Activated CD8-positive, alpha-beta T cell treated with anti-CD3 and anti-CD28 coated beads, Interleukin-2, amount 10 ng/mL, durations not matched to agents 7 days and 5 days (primary cell): ENCODE measurements around the gene TMEM214. TPM values are rescaled to one million over a fixed set of nuclear protein-coding genes. Genes with fewer than 3 reads are reported as not detected.

Experiments used
- ATAC-seq: fragments of 150-1000 bp; cut with Tn5 transposase; one replicate; pipeline ENCODE4 v1.10.0; 2021; ENCODE audit warnings: moderate library complexity
- CTCF ChIA-PET: fragments of 350-600 bp; sonication (Branson Sonifier 250); formaldehyde crosslinking; loops from one replicate; lab custom pipeline; 2021; ENCODE audit warnings: antibody characterized with exemption; lab: Charles Lee
- POLR2A ChIA-PET: fragments of 350-600 bp; sonication (Branson Sonifier 250); formaldehyde crosslinking; loops from one replicate; lab custom pipeline; 2021; ENCODE audit warnings: antibody characterized with exemption; lab: Charles Lee
- DNase-seq: peaks from one replicate; pipeline ENCODE4 v3.0.0-alpha.2; 2020
- H3K27ac Mint-ChIP-seq: one replicate; pipeline ENCODE4 v1.8.0; 2021; ENCODE audit warnings: mild to moderate bottlenecking, mixed read lengths
- H3K27me3 Mint-ChIP-seq: one replicate; pipeline ENCODE4 v1.8.0; 2021; ENCODE audit warnings: low read depth, mixed read lengths
- H3K36me3 Mint-ChIP-seq: one replicate; pipeline ENCODE4 v1.8.0; 2021; ENCODE audit warnings: low read depth, mixed read lengths
- H3K4me1 Mint-ChIP-seq: one replicate; pipeline ENCODE4 v1.8.0; 2021; ENCODE audit warnings: low read depth, mixed read lengths
- H3K4me3 Mint-ChIP-seq: one replicate; pipeline ENCODE4 v1.8.0; 2021; ENCODE audit warnings: mild to moderate bottlenecking, mixed read lengths
- H3K9me3 Mint-ChIP-seq: one replicate; pipeline ENCODE4 v1.8.0; 2022; ENCODE audit warnings: mixed read lengths; ENCODE audit not compliant: insufficient read depth
- total RNA-seq, 2 experiments: library from RNA; stranded (reverse); gene quantifications; one replicate each; pipeline ENCODE4 v1.2.3, GENCODE V29; 2021

The TMEM214 gene
- total RNA-seq, 2 experiments from 2014 or later, result 73.7 to 75.6 TPM

DNA sequence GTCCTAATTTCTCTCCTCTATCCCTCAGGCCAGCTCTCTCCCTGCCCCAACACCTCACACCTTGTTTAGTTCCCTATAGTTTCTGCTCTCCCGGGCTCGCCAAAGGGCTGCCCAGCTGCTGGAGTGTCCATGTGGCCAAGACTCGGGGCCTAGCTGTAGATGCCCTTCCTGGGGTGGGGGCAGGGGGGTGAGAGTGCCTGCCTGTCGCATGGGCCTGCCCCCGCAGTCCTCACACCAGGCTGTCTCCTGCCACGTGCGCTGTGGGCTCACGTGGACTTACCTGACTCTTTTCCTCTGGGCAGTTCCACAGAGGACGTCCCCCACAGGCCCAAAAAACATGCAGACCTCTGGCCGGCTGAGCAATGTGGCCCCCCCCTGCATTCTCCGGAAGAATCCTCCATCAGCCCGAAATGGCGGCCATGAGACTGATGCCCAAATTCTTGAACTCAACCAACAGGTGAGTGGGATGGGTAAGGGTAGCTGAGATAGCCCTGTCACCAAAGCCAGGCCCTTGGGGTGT, 7.4 kb upstream of the TMEM214 start:
- no peaks in the 10 kb centered on the region for H3K9me3 Mint-ChIP-seq
- no peaks in the 10 kb centered on the region for H3K27me3 Mint-ChIP-seq
- no peak overlapping the region for H3K27ac Mint-ChIP-seq
- peaks cover 13% of the 10 kb centered on the region for H3K4me1 Mint-ChIP-seq
- no peak overlapping the region for H3K4me3 Mint-ChIP-seq
- ChIA-PET CTCF (no interaction called here), POLR2A (no interaction called here)
- no peaks in the 10 kb centered on the region for H3K36me3 Mint-ChIP-seq
- DNase-seq (no peak), ATAC-seq (no peak)

GRCh38 chr2:27025861-27026851, 6.6 kb upstream of the TMEM214 start:
- ChIA-PET CTCF (no interaction called here), POLR2A (no interaction called here)
- H3K9me3 Mint-ChIP-seq, result no peaks in the 10 kb centered on the region
- H3K4me3 Mint-ChIP-seq, result no peak overlapping the region
- peaks cover 18% of the 10 kb centered on the region for H3K4me1 Mint-ChIP-seq
- ATAC-seq (no peak), DNase-seq (no peak)
- H3K36me3 Mint-ChIP-seq, result peaks cover 4% of the 10 kb centered on the region
- H3K27me3 Mint-ChIP-seq, result no peaks in the 10 kb centered on the region
- no peak overlapping the region for H3K27ac Mint-ChIP-seq

DNA sequence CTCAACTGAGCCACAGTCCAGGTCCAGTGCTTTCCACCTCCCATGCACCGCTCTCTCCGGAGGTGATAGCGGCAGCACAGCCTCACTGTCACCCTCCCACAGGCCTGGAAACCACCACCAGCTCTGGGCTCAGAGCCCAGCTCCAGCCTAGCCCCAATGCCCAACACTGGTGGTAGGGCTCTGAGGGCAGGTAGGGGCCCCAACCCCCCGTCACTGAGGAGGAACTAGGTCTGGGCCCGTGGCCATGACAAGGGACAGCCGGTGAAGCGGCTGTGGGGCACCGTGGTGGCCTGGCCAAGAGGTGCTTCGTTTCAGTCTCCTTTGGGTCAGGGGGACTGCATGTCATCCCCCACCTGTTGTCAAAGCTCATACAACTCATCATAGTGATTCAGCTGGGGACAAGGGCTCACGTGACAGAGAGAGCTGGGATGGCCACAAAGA, 5.5 kb upstream of the TMEM214 start:
- no peaks in the 10 kb centered on the region for H3K9me3 Mint-ChIP-seq
- no peak overlapping the region for H3K27ac Mint-ChIP-seq
- no peaks in the 10 kb centered on the region for H3K27me3 Mint-ChIP-seq
- H3K36me3 Mint-ChIP-seq, result peaks cover 10% of the 10 kb centered on the region
- ChIA-PET POLR2A (no interaction called here), CTCF (interaction anchor here (0.6 kb wide), 1 partner anchor 1327 kb away, joined by 3 read pairs; no protein-coding TSS in a partner anchor)
- DNase-seq (no peak), ATAC-seq (no peak)
- no peak overlapping the region for H3K4me3 Mint-ChIP-seq
- peaks cover 29% of the 10 kb centered on the region for H3K4me1 Mint-ChIP-seq

GRCh38 chr2:27029051-27029450, 3.7 kb upstream of the TMEM214 start:
- H3K4me1 Mint-ChIP-seq, result peaks cover 40% of the 10 kb centered on the region
- DNase-seq (no peak), ATAC-seq (no peak)
- ChIA-PET POLR2A (no interaction called here), CTCF (no interaction called here)
- H3K27ac Mint-ChIP-seq, result no peak overlapping the region
- H3K36me3 Mint-ChIP-seq, result peaks cover 22% of the 10 kb centered on the region
- H3K9me3 Mint-ChIP-seq, result no peaks in the 10 kb centered on the region
- no peak overlapping the region for H3K4me3 Mint-ChIP-seq
- no peaks in the 10 kb centered on the region for H3K27me3 Mint-ChIP-seq

GRCh38 chr2:27033253-27033852, 588 bp downstream of the TMEM214 start:
- peak overlapping the region; percentile 91 for H3K27ac Mint-ChIP-seq
- POLR2A ChIA-PET, result interaction anchor here (0.7 to 5.2 kb wide), 4 partner anchors 10 to 49 kb away, joined by 3 to 39 read pairs (median 4); partner anchors contain the start of gene AGBL5
- peaks cover 55% of the 10 kb centered on the region for H3K36me3 Mint-ChIP-seq
- no peaks in the 10 kb centered on the region for H3K9me3 Mint-ChIP-seq
- peak overlapping the region; percentile 95 for H3K4me3 Mint-ChIP-seq
- CTCF ChIA-PET, result interaction anchor here (0.7 to 2.7 kb wide), 9 partner anchors 12 to 243 kb away, joined by 3 to 12 read pairs (median 4); partner anchors contain the start of genes AGBL5 and OST4
- no peaks in the 10 kb centered on the region for H3K27me3 Mint-ChIP-seq
- peaks cover 55% of the 10 kb centered on the region for H3K4me1 Mint-ChIP-seq
- ATAC-seq (peak; percentile 4), DNase-seq (no peak)

GRCh38 chr2:27038012-27038411, 5.2 kb downstream of the TMEM214 start:
- Mint-ChIP-seq H3K27me3 (no peaks in the 10 kb centered on the region), H3K27ac (no peak overlapping the region), H3K4me1 (peaks cover 26% of the 10 kb centered on the region), H3K36me3 (peaks cover 77% of the 10 kb centered on the region), H3K4me3 (no peak overlapping the region), H3K9me3 (no peaks in the 10 kb centered on the region)
- DNase-seq (no peak), ATAC-seq (no peak)
- CTCF ChIA-PET, result interaction anchor here (0.8 to 1.0 kb wide), 2 partner anchors 13 to 21 kb away, joined by 3 read pairs; partner anchors contain the start of gene AGBL5
- POLR2A ChIA-PET, result interaction anchor here (0.7 to 0.9 kb wide), 2 partner anchors 13 to 35 kb away, joined by 3 read pairs; partner anchors contain the start of gene AGBL5

DNA sequence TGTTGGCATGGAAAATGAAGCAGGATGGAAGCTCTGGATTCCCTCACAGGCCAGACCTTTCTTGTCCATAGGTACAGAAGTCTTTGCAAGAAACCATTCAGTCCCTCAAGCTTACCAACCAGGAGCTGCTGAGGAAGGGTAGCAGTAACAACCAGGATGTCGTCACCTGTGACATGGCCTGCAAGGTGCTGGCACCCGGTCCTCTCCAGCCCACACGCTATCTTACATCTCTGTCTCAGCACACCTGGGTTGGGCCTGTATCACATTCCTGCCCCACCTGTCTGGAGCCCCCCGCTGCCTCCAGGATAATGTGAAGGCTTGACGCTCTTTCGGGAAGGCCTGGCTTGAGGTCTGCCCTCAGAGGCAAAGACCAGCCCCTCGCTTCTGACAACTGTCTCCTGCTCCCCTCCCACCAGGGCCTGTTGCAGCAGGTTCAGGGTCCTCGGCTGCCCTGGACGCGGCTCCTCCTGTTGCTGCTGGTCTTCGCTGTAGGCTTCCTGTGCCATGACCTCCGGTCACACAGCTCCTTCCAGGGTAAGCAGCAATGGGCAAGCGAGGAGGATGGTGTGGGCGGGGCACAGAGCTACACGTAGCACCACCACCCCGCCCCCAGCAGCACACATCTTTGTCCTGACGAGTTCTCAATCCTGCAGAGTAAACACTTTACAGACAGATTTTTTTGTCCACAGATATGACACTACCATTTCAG, 6.0 kb downstream of the TMEM214 start:
- ATAC-seq, result no peak
- no peaks in the 10 kb centered on the region for H3K9me3 Mint-ChIP-seq
- peaks cover 21% of the 10 kb centered on the region for H3K4me1 Mint-ChIP-seq
- ChIA-PET POLR2A (interaction anchor here (0.9 kb wide), 1 partner anchor 34 kb away, joined by 3 read pairs; no protein-coding TSS in a partner anchor), CTCF (no interaction called here)
- no peak overlapping the region for H3K27ac Mint-ChIP-seq
- no peaks in the 10 kb centered on the region for H3K27me3 Mint-ChIP-seq
- H3K36me3 Mint-ChIP-seq, result peaks cover 72% of the 10 kb centered on the region
- no peak for DNase-seq
- no peak overlapping the region for H3K4me3 Mint-ChIP-seq

DNA sequence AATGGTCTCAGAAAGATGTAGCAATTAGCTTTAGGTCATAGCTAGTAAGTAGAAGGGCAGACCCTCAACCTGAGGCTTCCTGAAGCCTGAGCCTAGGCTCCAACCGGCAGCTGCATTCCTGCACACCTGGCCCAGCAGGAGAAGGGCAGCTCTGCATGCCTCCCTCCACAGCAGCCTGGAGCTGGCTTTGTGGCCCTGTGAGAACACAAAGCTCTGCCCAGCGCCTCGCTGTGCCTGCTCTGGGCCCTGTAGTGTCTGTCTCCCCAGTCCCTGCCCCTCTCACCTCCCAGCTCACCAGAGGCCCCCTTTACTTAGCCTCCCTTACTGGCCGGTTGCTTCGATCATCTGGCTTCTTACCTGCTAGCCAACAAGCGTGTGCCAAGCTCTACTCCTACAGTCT, 6.7 kb downstream of the TMEM214 start:
- ATAC-seq, result no peak
- POLR2A ChIA-PET, result no interaction called here
- Mint-ChIP-seq H3K9me3 (no peaks in the 10 kb centered on the region), H3K36me3 (peaks cover 66% of the 10 kb centered on the region), H3K27ac (no peak overlapping the region), H3K4me1 (peaks cover 14% of the 10 kb centered on the region), H3K4me3 (no peak overlapping the region), H3K27me3 (no peaks in the 10 kb centered on the region)
- no peak for DNase-seq
- CTCF ChIA-PET, result interaction anchor here (0.7 kb wide), 1 partner anchor 23 kb away, joined by 3 read pairs; no protein-coding TSS in a partner anchor

- ChIA-PET POLR2A (no interaction called here), CTCF (interaction anchor here (0.7 kb wide), 1 partner anchor 23 kb away, joined by 3 read pairs; no protein-coding TSS in a partner anchor)
- Mint-ChIP-seq H3K4me3 (no peak overlapping the region), H3K36me3 (peaks cover 68% of the 10 kb centered on the region), H3K27ac (no peak overlapping the region), H3K27me3 (no peaks in the 10 kb centered on the region), H3K9me3 (no peaks in the 10 kb centered on the region), H3K4me1 (peaks cover 10% of the 10 kb centered on the region)
- no peak for ATAC-seq
- DNase-seq, result no peak
These were observed 7.1 kb downstream of the TMEM214 start for GRCh38 chr2:27039871-27040270.

DNA sequence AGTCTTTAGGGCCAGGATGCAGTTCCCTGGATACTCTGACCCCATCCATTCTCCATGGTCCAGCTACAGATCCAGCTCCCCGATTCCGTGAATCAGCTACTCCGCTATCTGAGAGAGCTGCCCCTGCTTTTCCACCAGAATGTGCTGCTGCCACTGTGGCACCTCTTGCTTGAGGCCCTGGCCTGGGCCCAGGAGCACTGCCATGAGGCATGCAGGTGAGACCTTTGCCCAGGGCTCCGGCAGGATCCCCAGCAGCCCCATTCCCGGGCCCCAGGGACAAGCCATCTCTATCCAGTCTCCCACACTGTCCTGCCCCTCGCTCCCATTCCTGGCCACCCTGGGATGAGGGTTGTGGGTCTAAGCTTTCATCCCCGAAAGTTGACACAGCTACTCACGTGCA, 7.5 kb downstream of the TMEM214 start:
- CTCF ChIA-PET, result interaction anchor here (0.7 kb wide), 1 partner anchor 24 kb away, joined by 3 read pairs; no protein-coding TSS in a partner anchor
- DNase-seq, result no peak
- Mint-ChIP-seq H3K4me1 (peaks cover 6% of the 10 kb centered on the region), H3K27me3 (no peaks in the 10 kb centered on the region), H3K4me3 (no peak overlapping the region), H3K9me3 (no peaks in the 10 kb centered on the region), H3K36me3 (peaks cover 64% of the 10 kb centered on the region), H3K27ac (no peak overlapping the region)
- no peak for ATAC-seq
- POLR2A ChIA-PET, result interaction anchor here (0.6 kb wide), 1 partner anchor 21 kb away, joined by 4 read pairs; no protein-coding TSS in a partner anchor

GRCh38 chr2:27041752-27042151, 9.0 kb downstream of the TMEM214 start:
- ATAC-seq, result no peak
- H3K27me3 Mint-ChIP-seq, result no peaks in the 10 kb centered on the region
- no peaks in the 10 kb centered on the region for H3K9me3 Mint-ChIP-seq
- H3K4me3 Mint-ChIP-seq, result no peak overlapping the region
- ChIA-PET POLR2A (interaction anchor here (0.9 kb wide), 1 partner anchor 10 kb away, joined by 3 read pairs; the partner anchor contains the start of gene AGBL5), CTCF (interaction anchor here (1.1 to 1.6 kb wide), 2 partner anchors 44 to 80 kb away, joined by 3 read pairs; no protein-coding TSS in a partner anchor)
- H3K27ac Mint-ChIP-seq, result no peak overlapping the region
- H3K36me3 Mint-ChIP-seq, result peaks cover 53% of the 10 kb centered on the region
- no peak for DNase-seq
- H3K4me1 Mint-ChIP-seq, result no peaks in the 10 kb centered on the region
